ENCODE results near the gene DCBLD1. TPM values are rescaled to one million over a fixed set of nuclear protein-coding genes. Genes with fewer than 3 reads are reported as not detected.

DCBLD1 gene
- total and polyA plus RNA-seq, 2 experiments from 2014 or later: 25.1 to 38.4 TPM

GRCh38 chr6:117590447-117590846 lies 108.0 kb downstream of the DCBLD1 start:
- peaks cover 13% of the 10 kb centered on the region for H4K20me1 ChIP-seq (ENCODE audit: insufficient read depth)
- peaks cover 22% of the 10 kb centered on the region for H3K36me3 ChIP-seq (ENCODE audit: low read depth)
- H3K27me3 ChIP-seq (replicated peaks; ENCODE audit: insufficient read depth): no peaks in the 10 kb centered on the region
- 92 to 94% methylated on average over 5 of the region's 5 CpGs for WGBS, 2 experiments (ENCODE audit: low coverage in 1 of 2, low lambda C conversion rate in 2 of 2, missing lambda C conversion rate in 2 of 2)
- peaks cover 34% of the 10 kb centered on the region for H3F3A ChIP-seq (ENCODE audit: insufficient read depth)
- H3K9me3 ChIP-seq (ENCODE audit: low read depth): no peaks in the 10 kb centered on the region
- H3K9me2 ChIP-seq (ENCODE audit: insufficient read depth): no peaks in the 10 kb centered on the region
- H3K79me2 ChIP-seq (ENCODE audit: insufficient read depth): peaks cover 100% of the 10 kb centered on the region
- H3K4me3 ChIP-seq: no peak overlapping the region
- H3K4me1 ChIP-seq (ENCODE audit: insufficient read depth): 0 out of 2 replicates have a peak, but pooled peaks cover 3% of the 10 kb centered on the region
- no peak overlapping the region for H2AFZ ChIP-seq
- in situ Hi-C loops (cut with MboI): no loop called here
- TF ChIP-seq EZH2 (IDR thresholded peaks at IDR 0.05; ENCODE audit: insufficient read depth, poor library complexity, severe bottlenecking) (no peak), EZH2phosphoT487 (IDR thresholded peaks at IDR 0.05; ENCODE audit: insufficient read depth, low read depth) (no peak)
- no peak for DNase-seq
- H3K4me2 ChIP-seq (ENCODE audit: unreplicated experiment): no peak overlapping the region
- no peak overlapping the region for H3K27ac ChIP-seq
- no peak overlapping the region for H3K9ac ChIP-seq

DNA sequence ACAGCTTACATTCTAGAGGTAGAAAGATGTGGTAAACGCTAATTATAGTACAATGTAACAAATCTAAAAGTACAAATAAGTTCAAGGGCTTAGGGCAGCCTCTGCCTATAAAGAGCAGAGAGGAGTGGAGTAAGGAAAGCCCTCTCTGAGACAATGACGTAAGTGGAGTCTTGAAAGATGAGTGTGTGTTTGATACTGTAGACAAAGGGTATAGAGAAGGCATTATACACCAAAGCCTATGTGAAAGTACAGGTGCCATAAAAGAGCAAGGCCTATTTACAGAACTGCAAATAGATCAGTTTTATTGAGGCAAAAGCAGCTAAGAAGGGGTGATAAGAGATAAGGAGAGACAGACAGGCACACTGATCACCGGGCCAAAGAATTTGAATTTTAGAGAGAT lies 108.9 kb downstream of the DCBLD1 start:
- H4K20me1 ChIP-seq (ENCODE audit: insufficient read depth): peaks cover 13% of the 10 kb centered on the region
- H3K4me3 ChIP-seq: no peak overlapping the region
- H3K4me2 ChIP-seq (ENCODE audit: unreplicated experiment): no peak overlapping the region
- H3K9me2 ChIP-seq (ENCODE audit: insufficient read depth): no peaks in the 10 kb centered on the region
- H3F3A ChIP-seq (ENCODE audit: insufficient read depth): peaks cover 32% of the 10 kb centered on the region
- peaks cover 3% of the 10 kb centered on the region for H3K9me3 ChIP-seq (ENCODE audit: low read depth)
- TF ChIP-seq EZH2phosphoT487 (IDR thresholded peaks at IDR 0.05; ENCODE audit: insufficient read depth, low read depth) (no peak), EZH2 (IDR thresholded peaks at IDR 0.05; ENCODE audit: insufficient read depth, poor library complexity, severe bottlenecking) (no peak)
- peaks cover 23% of the 10 kb centered on the region for H3K36me3 ChIP-seq (ENCODE audit: low read depth)
- in situ Hi-C loops (cut with MboI): no loop called here
- no peaks in the 10 kb centered on the region for H3K27me3 ChIP-seq (replicated peaks; ENCODE audit: insufficient read depth)
- no peak overlapping the region for H2AFZ ChIP-seq
- peak; percentile 11 for DNase-seq
- H3K79me2 ChIP-seq (ENCODE audit: insufficient read depth): peaks cover 100% of the 10 kb centered on the region
- no peak overlapping the region for H3K9ac ChIP-seq
- H3K4me1 ChIP-seq (ENCODE audit: insufficient read depth): 0 out of 2 replicates have a peak, but pooled peaks cover 3% of the 10 kb centered on the region
- WGBS, 2 experiments (ENCODE audit: low coverage in 1 of 2, low lambda C conversion rate in 2 of 2, missing lambda C conversion rate in 2 of 2): 95 to 100% methylated on average over 3 of the region's 3 CpGs
- no peak overlapping the region for H3K27ac ChIP-seq

DNA sequence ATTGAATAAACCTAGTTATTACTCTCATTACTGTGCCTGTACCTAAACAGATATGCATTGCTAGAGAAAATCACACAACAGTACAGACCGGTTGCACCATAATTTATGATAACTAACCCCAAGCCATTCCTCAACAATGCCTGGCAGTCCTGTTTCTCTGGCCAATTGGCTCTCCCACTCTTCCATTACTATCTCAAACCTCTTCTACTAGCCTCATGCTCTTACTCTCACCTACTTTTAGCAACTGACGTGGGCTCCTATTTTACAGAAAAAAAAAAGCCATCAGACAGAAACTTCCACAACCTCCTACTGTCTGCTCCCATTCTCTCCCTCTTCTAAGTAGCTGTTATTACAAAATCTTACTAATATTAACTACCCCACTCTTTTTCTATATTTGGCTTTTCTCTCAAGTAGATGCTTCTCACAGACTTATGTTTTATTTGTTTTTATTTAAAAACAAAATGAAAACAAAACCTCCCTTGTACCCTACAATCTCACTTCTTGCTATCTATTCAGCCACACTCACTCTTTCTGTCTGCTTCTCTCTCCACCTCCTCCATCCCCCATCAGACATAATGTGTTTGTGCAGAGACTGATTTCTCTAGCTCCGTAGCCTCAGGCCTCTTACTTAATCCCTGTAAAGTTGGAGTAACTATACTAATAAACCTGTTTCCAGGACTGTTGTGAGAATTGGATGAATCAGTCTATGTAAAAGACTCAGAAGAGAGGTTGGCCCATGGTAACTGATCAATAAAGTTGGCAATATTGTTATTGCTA lies 110.7 kb downstream of the DCBLD1 start:
- H3K4me3 ChIP-seq: no peak overlapping the region
- H3F3A ChIP-seq (ENCODE audit: insufficient read depth): peaks cover 32% of the 10 kb centered on the region
- H3K27me3 ChIP-seq (replicated peaks; ENCODE audit: insufficient read depth): no peaks in the 10 kb centered on the region
- peaks cover 13% of the 10 kb centered on the region for H4K20me1 ChIP-seq (ENCODE audit: insufficient read depth)
- DNase-seq: no peak
- peaks cover 34% of the 10 kb centered on the region for H3K36me3 ChIP-seq (ENCODE audit: low read depth)
- 0 out of 2 replicates have a peak, but pooled peaks cover 3% of the 10 kb centered on the region for H3K4me1 ChIP-seq (ENCODE audit: insufficient read depth)
- peaks cover 100% of the 10 kb centered on the region for H3K79me2 ChIP-seq (ENCODE audit: insufficient read depth)
- H3K27ac ChIP-seq: no peak overlapping the region
- H3K9me3 ChIP-seq (ENCODE audit: low read depth): peaks cover 3% of the 10 kb centered on the region
- H3K9ac ChIP-seq: no peak overlapping the region
- in situ Hi-C loops (cut with MboI): no loop called here
- no peaks in the 10 kb centered on the region for H3K9me2 ChIP-seq (ENCODE audit: insufficient read depth)
- H3K4me2 ChIP-seq (ENCODE audit: unreplicated experiment): peak overlapping the region; percentile 7
- WGBS, 2 experiments (ENCODE audit: low coverage in 1 of 2, low lambda C conversion rate in 2 of 2, missing lambda C conversion rate in 2 of 2): 87 to 89% methylated on average over 3 of the region's 3 CpGs
- no peak for TF ChIP-seq EZH2phosphoT487 (IDR thresholded peaks at IDR 0.05; ENCODE audit: insufficient read depth, low read depth)
- TF ChIP-seq EZH2 (IDR thresholded peaks at IDR 0.05; ENCODE audit: insufficient read depth, poor library complexity, severe bottlenecking): no peak
- no peak overlapping the region for H2AFZ ChIP-seq

- H3K27me3 ChIP-seq (replicated peaks; ENCODE audit: insufficient read depth): no peaks in the 10 kb centered on the region
- H4K20me1 ChIP-seq (ENCODE audit: insufficient read depth): peaks cover 13% of the 10 kb centered on the region
- TF ChIP-seq EZH2phosphoT487 (IDR thresholded peaks at IDR 0.05; ENCODE audit: insufficient read depth, low read depth): no peak
- no peak for TF ChIP-seq EZH2 (IDR thresholded peaks at IDR 0.05; ENCODE audit: insufficient read depth, poor library complexity, severe bottlenecking)
- in situ Hi-C loops (cut with MboI): no loop called here
- peaks cover 100% of the 10 kb centered on the region for H3K79me2 ChIP-seq (ENCODE audit: insufficient read depth)
- peaks cover 14% of the 10 kb centered on the region for H3K4me1 ChIP-seq (ENCODE audit: insufficient read depth)
- no peak overlapping the region for H3K9ac ChIP-seq
- no peak overlapping the region for H3K4me3 ChIP-seq
- no peak for DNase-seq
- H3K36me3 ChIP-seq (ENCODE audit: low read depth): peaks cover 24% of the 10 kb centered on the region
- WGBS, 2 experiments (ENCODE audit: low coverage in 1 of 2, low lambda C conversion rate in 2 of 2, missing lambda C conversion rate in 2 of 2): 98% methylated on average over 2 of the region's 2 CpGs
- no peak overlapping the region for H3K4me2 ChIP-seq (ENCODE audit: unreplicated experiment)
- no peak overlapping the region for H2AFZ ChIP-seq
- no peaks in the 10 kb centered on the region for H3K9me2 ChIP-seq (ENCODE audit: insufficient read depth)
- peaks cover 26% of the 10 kb centered on the region for H3F3A ChIP-seq (ENCODE audit: insufficient read depth)
- peaks cover 3% of the 10 kb centered on the region for H3K9me3 ChIP-seq (ENCODE audit: low read depth)
- H3K27ac ChIP-seq: no peak overlapping the region
Measured at GRCh38 chr6:117595099-117595923, 112.8 kb downstream of the DCBLD1 start.

All from GM23248 (cell line).